HS-27A (cell line): ENCODE data around the gene SLC38A1.
A peak's percentile ranks its signal among the peaks of the same experiment; 100 is the strongest.
"Not testable (repeated sequence)": the region's sequence is repeated elsewhere in the genome, so short reads cannot be mapped to it uniquely, and the experiment has no call there.

Source experiments
- DNase-seq: peaks from one replicate; pipeline ENCODE4 v3.0.0-alpha.2; 2012; ENCODE audit warnings: low read depth, missing footprints

SLC38A1 gene

DNA sequence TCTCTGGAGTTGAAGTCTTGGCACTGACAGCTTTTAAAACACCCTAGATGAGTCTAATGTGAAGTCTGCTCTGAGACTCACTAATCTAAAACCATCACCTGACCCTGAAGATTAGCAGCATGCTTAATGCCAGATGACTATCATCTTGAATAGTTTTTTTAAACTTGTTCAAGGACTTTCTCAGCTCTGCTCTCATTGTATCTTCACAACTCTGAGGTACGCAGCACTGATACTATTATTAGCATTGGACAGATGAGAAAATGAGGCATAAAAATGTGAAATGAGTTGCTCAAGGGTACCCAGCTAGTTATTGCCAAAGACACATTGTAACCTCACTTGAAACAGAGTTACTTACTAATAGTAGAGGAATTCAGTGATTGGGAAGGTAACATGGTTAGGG, 4.8 kb downstream of the SLC38A1 start:
- no peak for DNase-seq

DNA sequence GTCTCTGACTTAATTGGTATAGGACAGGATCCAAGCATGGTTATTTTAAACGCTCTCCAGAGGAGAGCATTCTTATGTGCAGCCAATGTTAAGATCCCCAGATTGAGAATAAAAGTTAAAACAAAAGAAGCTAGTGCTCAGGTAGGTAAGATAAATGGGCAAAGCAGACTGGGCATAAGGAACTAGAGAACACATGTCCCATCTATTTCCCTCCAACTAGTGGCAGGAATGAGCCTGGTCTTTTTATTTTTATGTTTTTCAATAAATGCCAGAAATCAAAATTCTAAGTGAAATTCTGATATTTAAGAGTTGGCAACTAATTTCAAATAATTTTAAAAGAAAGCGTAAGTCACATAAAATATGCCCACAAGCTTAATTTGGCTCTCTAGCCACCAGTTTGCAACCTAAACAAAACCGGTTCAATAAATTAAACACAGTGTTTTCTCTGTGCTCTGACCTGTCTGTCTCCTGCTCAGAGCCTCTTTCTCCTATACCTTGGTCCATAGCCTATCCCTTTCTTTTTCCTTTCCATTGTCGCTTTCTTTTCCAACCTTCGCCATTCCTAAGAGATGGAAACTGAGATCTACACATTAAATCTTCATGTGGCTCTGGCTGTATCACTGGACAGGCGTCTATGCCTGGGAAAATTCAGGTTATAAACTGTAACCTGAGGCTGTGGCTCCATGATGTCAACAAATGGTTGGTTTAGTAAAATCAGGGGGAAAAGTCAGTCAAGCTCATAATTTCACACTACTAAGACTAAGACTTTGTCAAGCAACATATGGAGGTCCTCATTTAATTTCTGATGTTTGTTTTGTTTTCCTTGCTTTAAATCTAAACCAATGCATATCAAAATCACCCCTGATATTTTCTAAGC, 5.5 kb downstream of the SLC38A1 start:
- no peak for DNase-seq

GRCh38 chr12:46261646-46262045, 7.2 kb downstream of the SLC38A1 start:
- DNase-seq: no peak

GRCh38 chr12:46260913-46261476, 7.8 kb downstream of the SLC38A1 start:
- no peak for DNase-seq

GRCh38 chr12:46260124-46260912, 8.5 kb downstream of the SLC38A1 start:
- DNase-seq: peak; percentile 42

DNA sequence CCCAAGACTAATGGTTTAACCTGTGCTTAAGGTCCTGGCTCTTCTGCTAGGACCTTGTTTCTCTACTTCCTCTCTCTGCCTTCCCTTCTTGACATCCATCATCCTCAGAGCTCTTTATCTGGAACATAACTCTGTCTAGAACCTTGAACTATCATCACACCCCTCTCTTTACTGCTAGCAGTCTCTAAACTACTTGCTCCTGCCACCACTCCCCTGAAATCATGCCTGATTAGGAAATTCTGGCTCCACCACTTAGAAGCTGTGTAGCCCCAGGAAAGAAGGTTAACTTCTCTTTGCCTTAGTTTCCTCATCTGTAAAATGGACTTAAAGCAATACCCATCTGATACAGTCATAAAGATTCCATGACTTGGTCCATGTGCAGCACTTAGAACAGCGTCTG, 9.1 kb downstream of the SLC38A1 start:
- no peak for DNase-seq

GRCh38 chr12:46259071-46259470, 9.8 kb downstream of the SLC38A1 start:
- no peak for DNase-seq

- DNase-seq: no peak
Observed at GRCh38 chr12:46258129-46258528, 10.7 kb downstream of the SLC38A1 start.

GRCh38 chr12:46256942-46257341, 11.9 kb downstream of the SLC38A1 start:
- DNase-seq: no peak

- no peak for DNase-seq
Observed at GRCh38 chr12:46253544-46254162, 15.2 kb downstream of the SLC38A1 start.

DNA sequence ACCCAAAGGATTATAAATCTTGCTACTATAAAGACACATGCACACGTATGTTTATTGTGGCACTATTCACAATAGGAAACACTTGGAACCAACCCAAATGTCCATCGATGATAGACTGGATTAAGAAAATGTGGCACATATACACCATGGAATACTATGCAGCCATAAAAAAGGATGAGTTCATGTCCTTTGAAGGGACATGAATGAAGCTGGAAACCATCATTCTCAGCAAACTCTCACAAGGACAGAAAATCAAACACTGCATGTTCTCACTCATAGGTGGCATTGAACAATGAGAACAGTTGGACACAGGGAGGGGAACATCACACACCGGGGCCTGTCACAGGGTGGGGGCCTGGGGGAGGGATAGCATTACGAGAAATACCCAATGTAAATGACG, 16.8 kb downstream of the SLC38A1 start:
- DNase-seq: not testable (repeated sequence)

GRCh38 chr12:46249960-46250359, 18.9 kb downstream of the SLC38A1 start:
- not testable (repeated sequence) for DNase-seq

- no peak for DNase-seq
Observed at GRCh38 chr12:46246021-46246700, 22.7 kb downstream of the SLC38A1 start.

DNA sequence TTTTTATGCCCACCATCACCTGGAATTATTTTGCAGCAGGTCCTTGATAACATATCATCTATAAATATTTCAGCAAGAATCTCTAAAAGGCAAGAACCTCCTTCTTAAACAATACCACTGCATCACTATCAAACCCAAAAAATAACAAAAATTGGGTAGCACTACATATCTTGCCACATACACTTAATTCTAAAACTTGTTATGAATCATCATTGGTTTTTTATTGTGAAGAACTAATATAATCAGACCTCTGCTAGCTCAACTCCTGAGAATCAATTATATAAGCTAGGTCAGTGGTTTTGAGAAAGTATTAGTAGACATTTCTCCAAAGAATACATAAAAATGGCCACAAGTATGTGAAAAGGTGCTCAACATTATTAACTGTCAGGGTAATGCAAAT, 23.8 kb downstream of the SLC38A1 start:
- DNase-seq: no peak

DNA sequence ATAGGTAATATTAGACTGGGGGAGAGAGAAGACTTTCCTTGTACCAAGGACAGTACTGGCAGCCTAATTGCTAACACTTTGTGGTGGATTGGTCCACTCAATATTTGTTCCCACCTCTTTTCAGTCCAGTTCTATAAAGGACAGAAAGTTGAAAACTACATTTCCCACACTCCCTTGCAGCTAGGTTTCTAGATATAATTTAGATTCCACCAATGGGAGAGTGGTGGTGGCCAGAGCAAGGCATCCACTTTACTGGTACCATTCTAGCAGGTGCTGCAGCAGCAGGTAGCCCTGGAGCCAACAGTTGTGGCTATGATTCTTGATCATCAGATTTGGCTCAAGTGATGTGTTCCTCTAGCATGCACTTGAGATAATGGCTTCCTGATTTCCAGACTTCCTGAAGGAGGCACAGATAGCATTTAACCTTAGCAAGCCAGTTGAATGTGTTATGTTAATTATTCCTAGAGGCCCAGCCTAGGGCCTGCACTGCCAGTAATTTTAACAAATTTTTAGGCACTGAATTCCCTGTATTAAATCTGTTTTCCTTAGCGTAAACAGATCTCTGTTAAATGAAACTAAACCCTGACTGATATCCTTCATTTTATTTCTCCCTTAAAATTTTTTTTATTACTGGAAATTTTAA, 24.4 kb downstream of the SLC38A1 start:
- no peak for DNase-seq

GRCh38 chr12:46242569-46242968, 26.3 kb downstream of the SLC38A1 start:
- no peak for DNase-seq

- no peak for DNase-seq
Observed at GRCh38 chr12:46240436-46240835, 28.4 kb downstream of the SLC38A1 start.

GRCh38 chr12:46238821-46239220, 30.0 kb downstream of the SLC38A1 start:
- DNase-seq: no peak

GRCh38 chr12:46237371-46238045, 31.3 kb downstream of the SLC38A1 start:
- no peak for DNase-seq

DNA sequence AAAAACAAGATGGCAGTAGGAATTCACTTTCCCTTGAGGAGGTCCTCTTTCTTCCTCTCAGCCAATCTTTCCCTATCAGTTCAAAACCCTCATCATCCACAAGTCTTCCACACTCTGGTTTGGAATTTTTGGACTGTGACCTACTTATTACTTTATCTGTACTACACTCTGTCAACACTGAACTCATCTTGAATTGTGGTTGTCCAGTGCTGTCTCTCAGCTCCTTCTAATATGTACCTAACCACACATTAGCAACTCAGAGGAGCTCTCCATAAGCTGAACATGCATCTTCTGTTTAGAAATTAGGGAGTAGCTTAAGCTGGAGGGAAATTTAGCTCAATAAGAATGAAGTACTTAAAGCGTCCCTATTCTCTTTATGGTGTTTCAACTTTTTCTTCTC, 34.8 kb downstream of the SLC38A1 start:
- DNase-seq: no peak

DNA sequence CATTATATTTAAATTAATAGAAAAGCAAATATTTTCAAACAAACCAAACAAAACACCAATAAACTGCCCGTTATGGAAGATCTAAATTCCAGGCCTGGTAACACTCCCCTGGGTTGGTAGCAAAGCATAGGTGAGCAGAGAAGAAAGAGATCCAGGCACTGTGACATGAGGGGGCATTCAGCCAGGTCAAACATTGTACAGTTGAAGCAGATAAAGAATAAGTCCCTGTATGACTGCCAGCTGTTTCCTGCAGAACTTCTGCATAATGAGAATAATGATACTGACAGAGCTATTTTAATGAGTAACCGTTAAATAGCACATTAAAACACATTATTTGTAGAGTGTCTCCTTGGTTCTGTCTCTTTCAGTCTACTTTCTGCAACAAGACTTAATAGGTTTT, 35.4 kb downstream of the SLC38A1 start:
- DNase-seq: no peak
